CD4-positive, CD25-positive, alpha-beta regulatory T cell (primary cell): ENCODE data around the gene IL21R. TPM values are rescaled to one million over a fixed set of nuclear protein-coding genes. Genes with fewer than 3 reads are reported as not detected.

Source experiments
- ATAC-seq, 2 donors: fragments of 150-1000 bp; cut with Tn5 transposase; one replicate each; pipeline ENCODE4 v1.10.0; 2021; ENCODE audit warnings: low read depth in 2 of 2, moderate number of reproducible peaks in 2 of 2, moderate library complexity in 1 of 2
- DNase-seq, 3 donors: peaks; one replicate each; pipeline versions ENCODE4 v3.0.0 to v3.0.0-alpha.2; 2012 to 2022; ENCODE audit warnings: mixed read lengths in 1 of 3
- H3K27ac ChIP-seq: one replicate; pipeline ENCODE4 v1.7.0; 2013; ENCODE audit warnings: mild to moderate bottlenecking, low read length; ENCODE audit not compliant: insufficient read depth, poor library complexity, severe bottlenecking
- H3K27me3 ChIP-seq: one replicate; pipeline ENCODE4 v1.7.0; 2013; ENCODE audit warnings: low read length; ENCODE audit not compliant: control insufficient read depth, insufficient read depth
- H3K36me3 ChIP-seq: one replicate; pipeline ENCODE4 v1.7.0; 2013; ENCODE audit warnings: mild to moderate bottlenecking, low read length, moderate library complexity; ENCODE audit not compliant: control insufficient read depth, insufficient read depth
- H3K4me1 ChIP-seq: 2 replicates; pipeline ENCODE4 v1.7.0; 2013; ENCODE audit warnings: mild to moderate bottlenecking, low read length; ENCODE audit not compliant: insufficient read depth, control insufficient read depth, poor library complexity, severe bottlenecking
- H3K4me3 ChIP-seq: one replicate; pipeline ENCODE4 v1.7.0; 2013; ENCODE audit warnings: low read depth, mild to moderate bottlenecking, low read length, moderate library complexity
- H3K9me3 ChIP-seq, 2 experiments: 1 replicate in 1 of 2; 2 replicates in 1 of 2; pipeline ENCODE4 v1.7.0; 2013; ENCODE audit warnings: low read length in 2 of 2, mild to moderate bottlenecking in 1 of 2, moderate library complexity in 1 of 2; ENCODE audit not compliant: control insufficient read depth in 2 of 2
- H3K27ac Mint-ChIP-seq, 3 donors: one replicate each; pipeline ENCODE4 v1.8.0; 2020 to 2022; ENCODE audit warnings: mild to moderate bottlenecking in 3 of 3, mixed read lengths in 3 of 3, moderate library complexity in 2 of 3
- H3K27me3 Mint-ChIP-seq: one replicate; pipeline ENCODE4 v1.8.0; 2022; ENCODE audit warnings: mild to moderate bottlenecking, mixed read lengths
- H3K36me3 Mint-ChIP-seq: one replicate; pipeline ENCODE4 v1.8.0; 2020; ENCODE audit warnings: mixed read lengths
- H3K4me1 Mint-ChIP-seq, 4 donors: one replicate each; pipeline ENCODE4 v1.8.0; 2020 to 2022; ENCODE audit warnings: mixed read lengths in 4 of 4, mild to moderate bottlenecking in 1 of 4
- H3K4me3 Mint-ChIP-seq, 4 donors: one replicate each; pipeline ENCODE4 v1.8.0; 2020 to 2022; ENCODE audit warnings: mild to moderate bottlenecking in 4 of 4, mixed read lengths in 4 of 4, moderate library complexity in 3 of 4
- H3K9me3 Mint-ChIP-seq, 7 donors: one replicate each; pipeline ENCODE4 v1.8.0; 2020 to 2022; ENCODE audit warnings: mixed read lengths in 7 of 7, mild to moderate bottlenecking in 3 of 7, moderate library complexity in 2 of 7
- polyA plus RNA-seq, 4 donors: library from polyadenylated mRNA; unstranded; fragments of 300-500 nt; fragmentation: Illumina TruSeq; gene quantifications; one replicate each; pipeline ENCODE4 v1.2.3, GENCODE V29; 2021
- total RNA-seq: library from RNA; stranded (reverse); gene quantifications from one replicate; pipeline ENCODE4 v1.2.3, GENCODE V29; 2022

The IL21R gene
- total and polyA plus RNA-seq, 5 donors from 2014 or later: 34.3 to 63.1 (median 38.6) TPM

- H3K27me3 ChIP-seq: no peaks in the 10 kb centered on the region
- peak overlapping the region in 1 of 4 donors; percentile 34 for H3K4me3 Mint-ChIP-seq
- no peak overlapping the region for H3K27ac ChIP-seq
- H3K4me1 Mint-ChIP-seq: peaks cover 10 to 47% (median 13%) of the 10 kb centered on the region in 4 donors
- peaks cover 0 to 7% of the 10 kb centered on the region in 2 experiments for H3K9me3 ChIP-seq
- peaks cover 54% of the 10 kb centered on the region for H3K36me3 ChIP-seq
- H3K36me3 Mint-ChIP-seq: peaks cover 32% of the 10 kb centered on the region
- peak overlapping the region in 1 of 3 donors; percentile 55 for H3K27ac Mint-ChIP-seq
- peaks cover 4% of the 10 kb centered on the region for H3K27me3 Mint-ChIP-seq
- DNase-seq (no peak), ATAC-seq (no peak)
- H3K4me3 ChIP-seq: no peak overlapping the region
- no peaks in the 10 kb centered on the region for H3K9me3 Mint-ChIP-seq
- H3K4me1 ChIP-seq: peaks cover 22% of the 10 kb centered on the region
These were observed 39.3 kb upstream of the IL21R start for GRCh38 chr16:27362570-27363245.

- H3K36me3 ChIP-seq: peaks cover 53% of the 10 kb centered on the region
- H3K9me3 Mint-ChIP-seq: no peaks in the 10 kb centered on the region
- no peak overlapping the region for H3K4me3 Mint-ChIP-seq
- H3K4me1 ChIP-seq: peaks cover 28% of the 10 kb centered on the region
- H3K27ac Mint-ChIP-seq: peak overlapping the region in 2 of 3 donors; percentile 99 to 100
- H3K27me3 ChIP-seq: no peaks in the 10 kb centered on the region
- H3K27ac ChIP-seq: no peak overlapping the region
- no peak for DNase-seq
- peaks cover 0 to 7% of the 10 kb centered on the region in 2 experiments for H3K9me3 ChIP-seq
- H3K4me3 ChIP-seq: no peak overlapping the region
- peaks cover 5% of the 10 kb centered on the region for H3K27me3 Mint-ChIP-seq
- peaks cover 32% of the 10 kb centered on the region for H3K36me3 Mint-ChIP-seq
- peaks cover 11 to 53% (median 18%) of the 10 kb centered on the region in 4 donors for H3K4me1 Mint-ChIP-seq
- ATAC-seq: no peak
These were observed 38.7 kb upstream of the IL21R start for GRCh38 chr16:27363246-27363632.

GRCh38 chr16:27363797-27364196 is 38.2 kb upstream of the IL21R start:
- H3K27ac ChIP-seq: no peak overlapping the region
- no peak for DNase-seq
- H3K36me3 ChIP-seq: peaks cover 47% of the 10 kb centered on the region
- H3K27ac Mint-ChIP-seq: peak overlapping the region; percentile 60 to 100 (median 99)
- H3K4me1 ChIP-seq: peaks cover 32% of the 10 kb centered on the region
- peaks cover 5% of the 10 kb centered on the region for H3K27me3 Mint-ChIP-seq
- ATAC-seq: no peak
- peaks cover 28% of the 10 kb centered on the region for H3K36me3 Mint-ChIP-seq
- no peak overlapping the region for H3K4me3 Mint-ChIP-seq
- no peaks in the 10 kb centered on the region for H3K9me3 Mint-ChIP-seq
- no peaks in the 10 kb centered on the region for H3K27me3 ChIP-seq
- H3K4me3 ChIP-seq: no peak overlapping the region
- peaks cover 11 to 57% (median 21%) of the 10 kb centered on the region in 4 donors for H3K4me1 Mint-ChIP-seq
- H3K9me3 ChIP-seq: peaks cover 0 to 7% of the 10 kb centered on the region in 2 experiments

- Histone ChIP-seq H3K27me3 (no peaks in the 10 kb centered on the region), H3K27ac (peak overlapping the region; percentile 97), H3K9me3 (no peaks in the 10 kb centered on the region), H3K4me1 (peaks cover 32% of the 10 kb centered on the region), H3K36me3 (peaks cover 39% of the 10 kb centered on the region), H3K4me3 (no peak overlapping the region)
- H3K4me1 Mint-ChIP-seq: peaks cover 11 to 64% (median 22%) of the 10 kb centered on the region in 4 donors
- peak overlapping the region; percentile 60 to 100 (median 99) for H3K27ac Mint-ChIP-seq
- no peaks in the 10 kb centered on the region for H3K9me3 Mint-ChIP-seq
- H3K27me3 Mint-ChIP-seq: peaks cover 5% of the 10 kb centered on the region
- no peak overlapping the region for H3K4me3 Mint-ChIP-seq
- ATAC-seq (no peak), DNase-seq (peak in 1 of 3 donors; percentile 24)
- peaks cover 20% of the 10 kb centered on the region for H3K36me3 Mint-ChIP-seq
These were observed 37.4 kb upstream of the IL21R start for GRCh38 chr16:27364493-27365141.

GRCh38 chr16:27365142-27366089 is 36.6 kb upstream of the IL21R start:
- peak overlapping the region; percentile 97 for H3K27ac ChIP-seq
- peak in 1 of 3 donors; percentile 17 for DNase-seq

GRCh38 chr16:27366687-27367460 is 35.1 kb upstream of the IL21R start:
- H3K27me3 Mint-ChIP-seq: peaks cover 5% of the 10 kb centered on the region
- peaks cover 11 to 74% (median 23%) of the 10 kb centered on the region in 4 donors for H3K4me1 Mint-ChIP-seq
- Histone ChIP-seq H3K4me3 (no peak overlapping the region), H3K36me3 (peaks cover 20% of the 10 kb centered on the region), H3K4me1 (peaks cover 32% of the 10 kb centered on the region), H3K27me3 (no peaks in the 10 kb centered on the region), H3K9me3 (no peaks in the 10 kb centered on the region), H3K27ac (peak overlapping the region; percentile 97)
- ATAC-seq (peak in 1 of 2 donors; percentile 6), DNase-seq (no peak)
- peaks cover 17% of the 10 kb centered on the region for H3K36me3 Mint-ChIP-seq
- H3K4me3 Mint-ChIP-seq: peak overlapping the region; percentile 74 to 84 (median 78)
- H3K9me3 Mint-ChIP-seq: peaks cover 0 to 4% (median 0%) of the 10 kb centered on the region in 7 donors
- peak overlapping the region; percentile 92 to 100 (median 99) for H3K27ac Mint-ChIP-seq

More at GRCh38 chr16:27365142-27366089, 36.6 kb upstream of the IL21R start:
- no peak overlapping the region for H3K4me3 ChIP-seq
- peak overlapping the region in 2 of 4 donors; percentile 5 to 23 for H3K4me3 Mint-ChIP-seq
- no peaks in the 10 kb centered on the region for H3K9me3 ChIP-seq
- peaks cover 32% of the 10 kb centered on the region for H3K4me1 ChIP-seq
- H3K4me1 Mint-ChIP-seq: peaks cover 11 to 72% (median 23%) of the 10 kb centered on the region in 4 donors
- no peak for ATAC-seq
- peaks cover 5% of the 10 kb centered on the region for H3K27me3 Mint-ChIP-seq
- H3K27ac Mint-ChIP-seq: peak overlapping the region; percentile 96 to 100 (median 99)
- peaks cover 20% of the 10 kb centered on the region for H3K36me3 Mint-ChIP-seq
- H3K27me3 ChIP-seq: no peaks in the 10 kb centered on the region
- H3K36me3 ChIP-seq: peaks cover 33% of the 10 kb centered on the region
- peaks cover 0 to 4% (median 0%) of the 10 kb centered on the region in 7 donors for H3K9me3 Mint-ChIP-seq
